Measurements from ENCODE around the gene THEM5.

THEM5 gene

DNA sequence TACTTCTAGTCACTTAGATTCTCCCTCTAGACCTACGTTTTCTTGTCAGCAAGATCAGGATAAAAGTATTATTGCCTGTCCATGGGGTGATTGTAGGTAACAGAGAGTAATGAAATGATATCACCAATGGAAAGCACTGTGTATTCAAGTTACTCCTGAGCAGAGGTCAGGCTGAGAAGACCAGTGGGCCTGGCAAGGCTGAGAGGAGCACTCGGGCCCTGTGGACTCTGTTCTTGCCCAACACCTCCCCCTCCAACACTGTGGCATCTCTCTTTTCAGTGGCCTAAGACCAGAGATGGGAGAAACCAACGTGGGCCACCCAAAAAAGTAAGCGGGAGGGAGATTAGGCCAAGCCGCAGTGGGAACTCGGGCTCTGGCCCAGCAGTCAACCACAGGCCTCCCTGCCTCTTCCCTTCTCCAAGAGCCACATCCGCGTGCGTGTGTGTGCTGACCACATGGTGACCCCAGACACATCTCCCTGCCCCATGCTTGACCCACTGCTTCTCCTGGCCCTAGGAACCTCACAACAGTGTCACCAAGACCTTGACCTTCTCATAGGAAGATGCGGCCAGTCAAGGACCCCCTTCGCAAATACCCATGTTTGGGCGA is 34.2 kb downstream of the THEM5 start:
- TF ChIP-seq, protein P1, sequence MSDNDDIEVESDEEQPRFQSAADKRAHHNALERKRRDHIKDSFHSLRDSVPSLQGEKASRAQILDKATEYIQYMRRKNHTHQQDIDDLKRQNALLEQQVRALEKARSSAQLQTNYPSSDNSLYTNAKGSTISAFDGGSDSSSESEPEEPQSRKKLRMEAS (IDR thresholded peaks at IDR 0.05; ENCODE audit: low read depth, low read length), result no peak
- no peak for TF ChIP-seq POLR2A (IDR thresholded peaks at IDR 0.05; ENCODE audit: extremely low read depth, insufficient read length)
- H3K4me3 ChIP-seq (ENCODE audit: low read depth, low read length), result no peak overlapping the region
- DNase-seq (ENCODE audit: low read depth), result no peak

GRCh38 chr1:151817353-151817730 is 36.2 kb downstream of the THEM5 start:
- H3K4me3 ChIP-seq (ENCODE audit: low read depth, low read length), result no peak overlapping the region
- DNase-seq (ENCODE audit: low read depth), result peak; percentile 36
- TF ChIP-seq, protein P1 (IDR thresholded peaks at IDR 0.05; ENCODE audit: low read depth, low read length), result no peak
- TF ChIP-seq, protein P2, sequence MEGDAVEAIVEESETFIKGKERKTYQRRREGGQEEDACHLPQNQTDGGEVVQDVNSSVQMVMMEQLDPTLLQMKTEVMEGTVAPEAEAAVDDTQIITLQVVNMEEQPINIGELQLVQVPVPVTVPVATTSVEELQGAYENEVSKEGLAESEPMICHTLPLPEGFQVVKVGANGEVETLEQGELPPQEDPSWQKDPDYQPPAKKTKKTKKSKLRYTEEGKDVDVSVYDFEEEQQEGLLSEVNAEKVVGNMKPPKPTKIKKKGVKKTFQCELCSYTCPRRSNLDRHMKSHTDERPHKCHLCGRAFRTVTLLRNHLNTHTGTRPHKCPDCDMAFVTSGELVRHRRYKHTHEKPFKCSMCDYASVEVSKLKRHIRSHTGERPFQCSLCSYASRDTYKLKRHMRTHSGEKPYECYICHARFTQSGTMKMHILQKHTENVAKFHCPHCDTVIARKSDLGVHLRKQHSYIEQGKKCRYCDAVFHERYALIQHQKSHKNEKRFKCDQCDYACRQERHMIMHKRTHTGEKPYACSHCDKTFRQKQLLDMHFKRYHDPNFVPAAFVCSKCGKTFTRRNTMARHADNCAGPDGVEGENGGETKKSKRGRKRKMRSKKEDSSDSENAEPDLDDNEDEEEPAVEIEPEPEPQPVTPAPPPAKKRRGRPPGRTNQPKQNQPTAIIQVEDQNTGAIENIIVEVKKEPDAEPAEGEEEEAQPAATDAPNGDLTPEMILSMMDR (IDR thresholded peaks at IDR 0.05; ENCODE audit: low read depth, low read length), result no peak
- TF ChIP-seq POLR2A (IDR thresholded peaks at IDR 0.05; ENCODE audit: extremely low read depth, insufficient read length), result no peak
- no peak for TF ChIP-seq MYC (IDR thresholded peaks at IDR 0.05; ENCODE audit: low read depth, low read length)

- no peak for DNase-seq (ENCODE audit: low read depth)
- TF ChIP-seq, protein P2 (IDR thresholded peaks at IDR 0.05; ENCODE audit: low read depth, low read length), result no peak
- TF ChIP-seq, protein P1 (IDR thresholded peaks at IDR 0.05; ENCODE audit: low read depth, low read length), result no peak
- TF ChIP-seq POLR2A (IDR thresholded peaks at IDR 0.05; ENCODE audit: extremely low read depth, insufficient read length) (no peak), MYC (IDR thresholded peaks at IDR 0.05; ENCODE audit: low read depth, low read length) (no peak)
- H3K4me3 ChIP-seq (ENCODE audit: low read depth, low read length), result no peak overlapping the region
These were observed 36.8 kb downstream of the THEM5 start for GRCh38 chr1:151816548-151817352.

GRCh38 chr1:151815716-151816327 is 37.7 kb downstream of the THEM5 start:
- TF ChIP-seq, protein P1 (IDR thresholded peaks at IDR 0.05; ENCODE audit: low read depth, low read length), result no peak
- H3K4me3 ChIP-seq (ENCODE audit: low read depth, low read length), result no peak overlapping the region
- no peak for DNase-seq (ENCODE audit: low read depth)

DNA sequence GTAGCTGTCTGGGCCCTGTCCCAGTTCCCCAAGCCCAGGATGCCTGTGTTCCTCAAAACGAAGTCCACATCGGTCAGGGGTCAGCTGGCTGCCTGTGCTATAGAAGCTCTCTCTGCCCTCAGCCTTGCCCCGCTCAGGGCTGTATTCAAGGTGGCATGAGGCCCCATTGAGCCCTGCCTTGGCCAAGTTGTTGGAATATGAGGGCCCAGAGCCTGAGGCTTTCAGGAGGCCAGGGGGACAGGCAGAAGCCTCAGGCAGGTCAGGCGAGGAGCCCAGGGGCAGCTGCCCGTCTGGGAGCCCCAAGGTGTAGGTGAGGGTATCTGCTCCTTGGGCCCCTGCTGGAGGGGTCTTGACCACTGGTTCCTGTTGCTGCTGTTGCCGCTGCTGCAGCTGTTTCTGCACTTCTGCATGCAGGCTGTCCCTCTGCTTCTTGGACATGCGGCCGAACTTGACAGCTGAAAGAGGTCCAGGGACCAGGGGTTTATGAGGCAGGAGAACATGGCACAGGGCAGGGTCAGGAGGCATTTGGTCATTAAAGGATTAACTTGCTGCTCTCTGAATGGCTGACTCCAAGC is 38.5 kb downstream of the THEM5 start:
- TF ChIP-seq MYC (IDR thresholded peaks at IDR 0.05; ENCODE audit: low read depth, low read length), result no peak
- TF ChIP-seq, protein P2 (IDR thresholded peaks at IDR 0.05; ENCODE audit: low read depth, low read length), result no peak
- TF ChIP-seq, protein P1 (IDR thresholded peaks at IDR 0.05; ENCODE audit: low read depth, low read length), result no peak
- TF ChIP-seq POLR2A (IDR thresholded peaks at IDR 0.05; ENCODE audit: extremely low read depth, insufficient read length), result no peak
- H3K4me3 ChIP-seq (ENCODE audit: low read depth, low read length), result no peak overlapping the region
- no peak for DNase-seq (ENCODE audit: low read depth)

DNA sequence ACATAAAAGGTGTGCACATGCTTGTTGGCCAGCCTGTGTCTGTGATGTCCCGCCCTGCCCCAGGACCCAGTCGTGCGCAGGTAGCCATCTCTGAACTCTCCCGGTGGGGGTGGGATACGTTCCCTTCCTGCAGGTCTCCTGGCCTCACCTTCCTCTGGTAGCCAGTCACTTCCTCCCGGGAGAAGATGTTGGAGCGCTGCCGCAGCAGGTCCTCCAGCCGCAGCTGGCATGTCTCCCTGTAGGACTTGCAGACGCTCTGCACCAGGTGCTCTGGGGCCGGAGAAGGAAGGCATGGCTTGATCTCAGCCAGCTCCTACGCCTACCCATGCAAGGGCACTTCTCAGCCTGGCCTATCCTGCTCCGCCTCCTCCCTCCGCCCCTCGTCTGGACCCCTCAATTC is 39.1 kb downstream of the THEM5 start:
- TF ChIP-seq MYC (IDR thresholded peaks at IDR 0.05; ENCODE audit: low read depth, low read length) (no peak), POLR2A (IDR thresholded peaks at IDR 0.05; ENCODE audit: extremely low read depth, insufficient read length) (no peak)
- TF ChIP-seq, protein P2 (IDR thresholded peaks at IDR 0.05; ENCODE audit: low read depth, low read length), result no peak
- TF ChIP-seq, protein P1 (IDR thresholded peaks at IDR 0.05; ENCODE audit: low read depth, low read length), result no peak
- no peak overlapping the region for H3K4me3 ChIP-seq (ENCODE audit: low read depth, low read length)
- no peak for DNase-seq (ENCODE audit: low read depth)
